SK-N-SH (cell line): ENCODE results near the gene TARDBP.

Experiments used
- CHD2 ChIP-seq: fragments of 150-350 bp; IDR thresholded peaks from 2 replicates; pipeline ENCODE4 v1.6.1; 2018; ENCODE audit warnings: low read length; ENCODE audit not compliant: partially characterized antibody
- EZH2phosphoT487 ChIP-seq: fragments of 200-600 bp; sonication (generic); IDR thresholded peaks from 2 replicates; pipeline ENCODE4 v1.6.1; 2017; ENCODE audit warnings: low read depth, mixed run types, mild to moderate bottlenecking, antibody characterized with exemption, moderate library complexity, borderline replicate concordance
- FOSL2 ChIP-seq: IDR thresholded peaks from 2 replicates; pipeline ENCODE4 v1.4.0; 2012; ENCODE audit warnings: low read depth, mild to moderate bottlenecking, moderate library complexity, borderline replicate concordance
- MXI1 ChIP-seq: IDR thresholded peaks from 2 replicates; pipeline ENCODE4 v1.6.1; 2012; ENCODE audit warnings: mild to moderate bottlenecking, low read depth, low read length, improper control_type of control experiment
- POLR2AphosphoS5 ChIP-seq: IDR thresholded peaks from 2 replicates; pipeline ENCODE4 v1.6.1; 2012; ENCODE audit warnings: low read depth, low read length
- RAD21 ChIP-seq: IDR thresholded peaks from 2 replicates; pipeline ENCODE4 v1.6.1; 2012; ENCODE audit warnings: mild to moderate bottlenecking, low read length
- RFX5 ChIP-seq: IDR thresholded peaks from 2 replicates; pipeline ENCODE4 v1.6.1; 2012; ENCODE audit warnings: mild to moderate bottlenecking, improper control_type of control experiment, low read length
- SIN3A ChIP-seq: IDR thresholded peaks from 2 replicates; pipeline ENCODE4 v1.6.1; 2012; ENCODE audit warnings: low read depth, mild to moderate bottlenecking, low read length, moderate library complexity, borderline replicate concordance
- TF ChIP-seq, protein P1 (sequence below): fragments of 200-600 bp; sonication (generic); IDR thresholded peaks from 2 replicates; pipeline ENCODE4 v1.6.1; 2017; ENCODE audit warnings: antibody characterized with exemption, mild to moderate bottlenecking, moderate library complexity
- TF ChIP-seq, protein P2 (sequence below): fragments of 150-350 bp; IDR thresholded peaks from 2 replicates; pipeline ENCODE4 v1.6.1; 2016; ENCODE audit warnings: mild to moderate bottlenecking, low read depth, low read length

DNA sequence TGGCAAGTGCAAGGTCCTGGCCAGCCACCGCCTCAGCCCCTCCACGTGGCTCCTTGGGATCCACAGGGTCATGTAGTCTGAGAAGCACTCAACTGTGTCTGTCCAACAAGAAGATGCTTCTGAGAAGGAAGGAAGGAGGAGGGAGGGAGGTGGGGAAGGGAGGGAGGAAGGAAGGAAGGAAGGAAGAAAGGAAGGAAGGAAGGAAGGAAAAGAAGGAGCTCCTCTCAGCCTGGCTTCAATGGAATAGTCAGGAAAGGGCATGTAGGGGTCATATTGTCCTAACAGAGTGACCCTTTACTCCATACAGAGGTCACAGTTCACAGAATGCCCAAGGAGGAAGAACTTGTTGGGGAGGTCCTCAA lies 42.5 kb upstream of the TARDBP start:
- TF ChIP-seq, protein P1, sequence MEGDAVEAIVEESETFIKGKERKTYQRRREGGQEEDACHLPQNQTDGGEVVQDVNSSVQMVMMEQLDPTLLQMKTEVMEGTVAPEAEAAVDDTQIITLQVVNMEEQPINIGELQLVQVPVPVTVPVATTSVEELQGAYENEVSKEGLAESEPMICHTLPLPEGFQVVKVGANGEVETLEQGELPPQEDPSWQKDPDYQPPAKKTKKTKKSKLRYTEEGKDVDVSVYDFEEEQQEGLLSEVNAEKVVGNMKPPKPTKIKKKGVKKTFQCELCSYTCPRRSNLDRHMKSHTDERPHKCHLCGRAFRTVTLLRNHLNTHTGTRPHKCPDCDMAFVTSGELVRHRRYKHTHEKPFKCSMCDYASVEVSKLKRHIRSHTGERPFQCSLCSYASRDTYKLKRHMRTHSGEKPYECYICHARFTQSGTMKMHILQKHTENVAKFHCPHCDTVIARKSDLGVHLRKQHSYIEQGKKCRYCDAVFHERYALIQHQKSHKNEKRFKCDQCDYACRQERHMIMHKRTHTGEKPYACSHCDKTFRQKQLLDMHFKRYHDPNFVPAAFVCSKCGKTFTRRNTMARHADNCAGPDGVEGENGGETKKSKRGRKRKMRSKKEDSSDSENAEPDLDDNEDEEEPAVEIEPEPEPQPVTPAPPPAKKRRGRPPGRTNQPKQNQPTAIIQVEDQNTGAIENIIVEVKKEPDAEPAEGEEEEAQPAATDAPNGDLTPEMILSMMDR = no peak
- TF ChIP-seq RAD21 = no peak
- TF ChIP-seq CHD2 = no peak
- no peak for TF ChIP-seq RFX5
- TF ChIP-seq MXI1 = no peak
- TF ChIP-seq FOSL2 = no peak
- TF ChIP-seq SIN3A = no peak
- no peak for TF ChIP-seq POLR2AphosphoS5
- TF ChIP-seq, protein P2, sequence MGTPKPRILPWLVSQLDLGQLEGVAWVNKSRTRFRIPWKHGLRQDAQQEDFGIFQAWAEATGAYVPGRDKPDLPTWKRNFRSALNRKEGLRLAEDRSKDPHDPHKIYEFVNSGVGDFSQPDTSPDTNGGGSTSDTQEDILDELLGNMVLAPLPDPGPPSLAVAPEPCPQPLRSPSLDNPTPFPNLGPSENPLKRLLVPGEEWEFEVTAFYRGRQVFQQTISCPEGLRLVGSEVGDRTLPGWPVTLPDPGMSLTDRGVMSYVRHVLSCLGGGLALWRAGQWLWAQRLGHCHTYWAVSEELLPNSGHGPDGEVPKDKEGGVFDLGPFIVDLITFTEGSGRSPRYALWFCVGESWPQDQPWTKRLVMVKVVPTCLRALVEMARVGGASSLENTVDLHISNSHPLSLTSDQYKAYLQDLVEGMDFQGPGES = no peak
- no peak for TF ChIP-seq EZH2phosphoT487
